Fibroblast of pulmonary artery (primary cell): ENCODE data around the gene KRT8.
A peak's percentile ranks its signal among the peaks of the same experiment; 100 is the strongest.

Source experiments
- DNase-seq: peaks from one replicate; pipeline ENCODE4 v3.0.0-alpha.2; 2010; ENCODE audit warnings: low read depth
- H3K4me3 ChIP-seq: replicated peaks from 2 replicates; pipeline ENCODE4 v1.5.1; 2011; ENCODE audit warnings: low read depth, mild to moderate bottlenecking, control low read depth, low read length, moderate library complexity
- CTCF ChIP-seq: IDR thresholded peaks from 2 replicates; pipeline ENCODE4 v1.5.1; 2011; ENCODE audit warnings: mild to moderate bottlenecking, control low read depth, low read length, inconsistent platforms; ENCODE audit errors: missing control alignments

Gene KRT8

GRCh38 chr12:52867152-52867551 is 37.7 kb downstream of the KRT8 start:
- no peak overlapping the region for H3K4me3 ChIP-seq
- TF ChIP-seq CTCF: no peak
- no peak for DNase-seq

GRCh38 chr12:52865090-52865944 is 39.6 kb downstream of the KRT8 start:
- DNase-seq: peak; percentile 80
- H3K4me3 ChIP-seq: no peak overlapping the region
- peak; percentile 96 for TF ChIP-seq CTCF

- no peak for TF ChIP-seq CTCF
- H3K4me3 ChIP-seq: no peak overlapping the region
- DNase-seq: no peak
Observed at GRCh38 chr12:52862023-52862422, 42.9 kb downstream of the KRT8 start.

- no peak for DNase-seq
- H3K4me3 ChIP-seq: no peak overlapping the region
- TF ChIP-seq CTCF: no peak
Observed at GRCh38 chr12:52861511-52861910, 43.4 kb downstream of the KRT8 start.

GRCh38 chr12:52860102-52860823 is 44.6 kb downstream of the KRT8 start:
- no peak overlapping the region for H3K4me3 ChIP-seq
- DNase-seq: peak; percentile 81
- TF ChIP-seq CTCF: no peak

- no peak for TF ChIP-seq CTCF
- H3K4me3 ChIP-seq: no peak overlapping the region
- no peak for DNase-seq
Observed at GRCh38 chr12:52857500-52857899, 47.4 kb downstream of the KRT8 start.
